DMS 273 treated with DMSO at 0.1 percent for 48 hours (cell line): ENCODE data around the gene SYNE3.

Experiments used
- DNase-seq: peaks from one replicate; lab custom pipeline; 2025; lab: John Stamatoyannopoulos, UW

Gene SYNE3

DNA sequence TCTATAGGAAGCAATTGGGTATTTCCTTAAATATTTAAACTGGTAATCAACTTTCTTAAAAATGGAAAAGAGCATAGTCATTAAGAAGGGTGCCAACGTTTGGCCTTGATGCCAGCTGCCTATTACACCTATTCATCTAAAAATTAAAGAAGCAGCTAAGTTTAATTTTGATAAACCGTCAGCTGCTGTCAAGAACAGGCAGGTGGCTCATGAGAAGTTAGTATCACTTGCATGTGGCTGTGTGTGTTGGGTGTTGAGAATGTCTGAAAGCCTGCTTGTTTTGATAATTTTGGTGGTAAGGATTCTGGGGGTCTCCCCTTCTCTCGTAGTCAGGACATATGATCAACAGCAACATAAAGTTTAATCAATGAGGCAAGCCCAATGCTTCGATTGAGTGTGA is 24.9 kb upstream of the SYNE3 start:
- no peak for DNase-seq

DNA sequence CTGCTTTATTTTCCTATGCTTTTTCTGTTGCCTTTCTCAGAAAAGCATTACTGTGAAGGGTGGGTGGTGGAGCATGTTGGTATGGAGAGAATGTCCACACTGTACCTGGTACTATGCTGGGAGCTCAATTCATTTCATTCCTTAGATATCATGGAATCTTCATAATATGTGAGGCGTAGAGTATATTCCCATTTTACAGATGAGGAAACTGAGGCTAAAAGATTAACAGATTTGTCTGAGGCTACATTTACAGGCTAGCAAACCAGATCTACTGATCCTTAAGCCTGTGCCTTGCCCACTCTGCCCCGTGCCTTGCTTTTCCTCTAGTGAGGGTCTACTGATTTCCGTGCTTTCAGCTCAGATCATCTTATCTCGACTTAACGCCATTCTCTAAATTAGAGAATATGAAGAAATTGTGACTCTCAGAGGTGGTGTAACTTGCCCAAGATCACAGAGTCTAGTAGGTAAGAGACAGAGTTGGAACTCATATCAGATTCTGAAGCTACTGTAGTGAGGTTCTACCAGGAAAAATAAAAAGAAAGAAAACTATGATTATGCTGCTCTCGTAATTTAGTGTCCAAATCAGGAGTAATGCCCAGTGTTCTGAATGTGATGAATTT is 23.9 kb upstream of the SYNE3 start:
- DNase-seq, result no peak

DNA sequence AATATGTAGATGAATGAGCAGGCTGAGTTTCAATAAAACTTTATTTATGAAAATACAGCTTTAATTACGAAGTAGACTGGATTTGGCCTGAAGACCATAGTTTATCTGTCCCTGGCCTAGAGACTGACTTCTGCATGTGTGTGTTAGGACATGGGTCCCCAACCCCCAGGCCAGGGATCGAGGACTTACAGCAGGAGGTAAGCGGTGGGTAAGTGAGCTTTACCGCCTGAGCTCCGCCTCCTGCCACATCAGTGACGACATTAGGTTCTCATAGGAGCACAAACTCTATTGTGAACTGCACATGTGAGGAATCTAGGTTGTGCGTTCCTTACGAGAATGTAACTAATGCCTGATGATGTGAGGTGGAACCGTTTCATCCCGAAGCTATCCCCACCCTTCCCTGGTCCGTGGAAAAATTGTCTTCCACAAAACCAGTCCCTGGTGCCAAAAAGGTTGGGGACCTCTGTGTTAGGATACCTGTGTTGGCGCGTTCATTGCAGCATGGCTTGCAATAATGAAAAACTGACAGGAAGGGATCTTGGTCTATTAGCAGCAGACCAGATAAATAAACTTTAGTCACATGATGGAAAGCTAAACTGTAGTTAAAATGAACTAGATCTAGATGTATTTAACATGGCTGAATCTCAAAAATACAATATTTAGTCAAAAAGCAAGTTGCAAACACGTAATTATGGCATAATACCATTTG is 22.5 kb upstream of the SYNE3 start:
- no peak for DNase-seq

DNA sequence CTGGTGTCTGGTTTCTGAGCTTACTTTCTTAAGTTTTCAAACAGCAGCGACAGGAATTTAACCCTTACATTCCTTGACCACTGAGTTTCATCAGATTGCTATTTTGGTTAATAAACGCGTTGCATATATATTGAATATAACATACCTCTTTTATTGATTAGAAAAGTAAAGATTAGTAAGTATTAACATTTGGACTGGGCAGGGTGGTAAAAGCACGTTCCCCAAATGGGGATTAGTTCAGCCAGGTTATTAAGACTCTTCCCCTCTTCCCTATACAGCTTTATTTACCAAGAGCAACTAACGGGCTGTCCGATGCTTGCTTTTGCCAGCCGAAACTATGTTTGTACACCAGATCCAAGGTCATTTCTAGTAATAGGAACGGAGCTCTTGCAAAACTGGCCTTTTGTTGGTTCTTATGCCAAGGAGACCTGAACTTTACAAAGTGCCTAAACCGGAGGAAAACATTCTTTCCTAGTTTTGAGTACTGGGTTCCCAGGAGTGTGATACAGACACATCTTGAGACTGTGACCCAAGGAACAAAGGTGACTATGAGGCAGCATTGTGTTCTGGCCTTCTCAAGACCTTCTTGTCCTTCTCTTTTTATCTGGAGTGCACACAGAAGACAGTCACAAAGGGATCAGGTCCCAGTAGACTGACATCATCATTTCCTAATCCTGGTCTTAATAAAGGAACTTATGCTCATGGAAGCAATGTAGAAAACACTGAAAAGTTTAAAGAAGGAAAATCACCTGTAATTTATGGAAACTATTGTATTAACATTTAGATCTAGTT is 21.0 kb upstream of the SYNE3 start:
- no peak for DNase-seq

DNA sequence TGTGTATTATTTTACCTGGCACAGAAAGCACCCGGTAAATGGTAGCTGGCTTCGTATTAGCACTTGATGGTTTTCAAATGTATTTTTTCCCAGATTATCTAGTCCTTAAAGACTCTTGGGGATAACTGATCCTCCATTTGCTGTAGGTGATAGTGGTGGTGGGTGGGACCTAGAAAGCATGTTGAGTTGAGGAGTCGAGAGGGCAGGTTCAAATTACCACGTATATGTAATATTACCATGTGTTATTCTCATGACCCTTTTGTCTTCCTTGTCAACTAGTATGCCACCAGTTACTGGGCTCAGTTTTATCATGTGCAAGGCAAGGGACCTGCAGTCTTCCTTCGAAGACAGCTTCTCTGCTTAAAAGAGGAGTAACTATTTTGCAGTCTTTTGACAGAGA is 20.2 kb upstream of the SYNE3 start:
- no peak for DNase-seq

DNA sequence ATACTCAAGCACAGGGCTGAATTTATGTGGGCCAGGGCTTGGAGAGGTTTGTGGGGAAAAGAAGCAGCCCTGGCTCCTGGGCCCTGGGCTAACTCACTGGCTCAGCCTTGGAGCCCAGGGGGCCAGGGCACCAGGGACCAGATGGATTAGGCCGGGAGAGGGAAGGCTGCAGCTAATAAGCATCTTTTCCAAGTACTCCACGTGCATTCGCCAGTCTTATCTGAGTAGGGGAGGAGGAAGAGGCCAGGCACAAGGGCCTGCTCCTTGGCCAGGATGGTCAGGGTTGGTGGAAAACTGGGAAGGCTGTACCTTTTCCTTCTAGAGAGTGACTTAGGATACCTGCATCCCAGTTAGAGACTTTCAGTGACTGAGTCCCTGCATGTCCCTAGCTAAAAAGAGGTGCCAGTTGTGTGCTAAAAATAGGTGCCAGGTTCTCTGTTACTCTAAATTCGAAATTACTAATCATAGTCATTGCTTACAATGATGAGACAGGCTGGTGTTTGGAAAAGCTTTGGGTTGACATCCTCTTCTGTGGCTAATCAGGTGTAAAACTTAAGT is 19.7 kb upstream of the SYNE3 start:
- no peak for DNase-seq

DNA sequence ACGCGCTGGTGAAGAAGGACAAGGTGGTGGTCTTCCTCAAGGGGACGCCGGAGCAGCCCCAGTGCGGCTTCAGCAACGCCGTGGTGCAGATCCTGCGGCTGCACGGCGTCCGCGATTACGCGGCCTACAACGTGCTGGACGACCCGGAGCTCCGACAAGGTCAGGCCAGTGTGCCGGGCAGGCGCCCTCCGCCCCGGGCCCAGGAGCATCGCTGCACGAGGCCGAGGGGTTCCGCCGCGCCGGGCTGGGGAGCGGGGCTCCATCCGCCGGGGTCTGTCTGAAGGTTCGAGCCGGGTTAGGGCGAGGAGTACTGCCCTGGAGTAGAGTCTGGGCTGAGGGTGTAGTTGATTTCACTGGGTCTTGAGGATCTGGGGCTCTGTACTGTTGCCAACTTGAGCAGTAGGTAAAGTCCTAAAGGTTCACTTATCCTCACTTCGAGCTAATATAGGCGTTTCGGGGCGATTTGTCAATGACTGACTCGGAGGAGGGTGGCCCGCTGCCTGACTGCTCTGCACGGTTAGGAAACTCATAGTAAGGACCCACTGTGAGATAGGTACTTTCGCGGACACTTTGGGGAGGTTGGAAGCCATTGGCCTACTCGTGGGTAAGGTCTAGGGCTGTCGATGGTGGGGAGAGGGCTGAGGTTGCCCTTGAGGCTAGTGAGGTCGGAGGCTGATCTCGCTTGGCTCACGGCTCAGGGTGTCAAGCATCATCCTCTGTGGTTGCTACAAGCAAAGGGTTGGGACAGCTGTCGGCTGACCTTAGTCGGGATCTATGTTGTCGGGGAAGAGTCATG is 19.0 kb upstream of the SYNE3 start:
- no peak for DNase-seq

DNA sequence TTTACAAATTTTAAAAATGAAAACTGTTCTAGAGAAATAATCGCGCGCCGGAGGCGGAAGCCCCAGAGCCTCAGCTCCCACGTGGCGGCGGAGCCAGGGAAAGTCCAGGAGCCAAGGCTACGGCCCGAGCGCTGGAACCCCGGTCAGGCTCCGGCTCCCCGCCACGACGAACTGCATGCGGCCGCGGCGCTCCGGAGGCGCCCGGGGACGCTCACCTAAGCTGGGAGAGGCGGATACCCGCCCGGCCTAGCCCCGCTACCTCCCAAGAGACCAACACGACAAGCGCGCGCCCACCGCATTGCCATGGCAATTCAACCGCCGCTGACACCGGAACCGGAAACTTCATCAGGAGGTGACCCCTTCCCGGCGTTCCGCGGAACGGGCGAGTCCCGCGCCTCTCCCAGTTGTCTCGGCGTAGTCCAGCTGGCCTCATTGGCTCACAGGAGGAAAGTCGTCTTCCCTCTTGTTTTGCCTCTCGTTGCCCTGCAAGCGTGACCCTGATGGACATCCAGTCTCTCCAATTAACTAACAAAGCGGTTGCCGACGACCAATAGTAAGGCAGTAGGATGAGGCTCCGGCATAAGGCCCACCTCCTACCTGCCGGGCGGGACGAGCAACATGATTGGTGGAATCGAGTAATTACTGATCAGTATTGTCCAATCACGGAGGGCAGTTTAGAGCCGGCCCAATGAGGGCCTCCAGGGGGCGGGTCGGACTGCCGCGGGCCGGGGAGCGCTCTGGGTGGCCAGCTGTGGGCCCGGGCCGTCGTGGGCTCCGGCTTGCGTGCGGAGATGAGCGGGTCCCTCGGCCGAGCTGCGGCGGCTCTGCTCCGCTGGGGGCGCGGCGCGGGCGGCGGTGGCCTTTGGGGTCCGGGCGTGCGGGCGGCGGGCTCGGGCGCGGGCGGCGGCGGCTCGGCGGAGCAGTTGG is 18.1 kb upstream of the SYNE3 start, which contains the start of gene GLRX5:
Gene GLRX5, plus strand, starts transcription at position 752 of the 927 bp plus-strand sequence. Its CDS starts 40 bp downstream, at position 792.
- DNase-seq, result peak; percentile 99

DNA sequence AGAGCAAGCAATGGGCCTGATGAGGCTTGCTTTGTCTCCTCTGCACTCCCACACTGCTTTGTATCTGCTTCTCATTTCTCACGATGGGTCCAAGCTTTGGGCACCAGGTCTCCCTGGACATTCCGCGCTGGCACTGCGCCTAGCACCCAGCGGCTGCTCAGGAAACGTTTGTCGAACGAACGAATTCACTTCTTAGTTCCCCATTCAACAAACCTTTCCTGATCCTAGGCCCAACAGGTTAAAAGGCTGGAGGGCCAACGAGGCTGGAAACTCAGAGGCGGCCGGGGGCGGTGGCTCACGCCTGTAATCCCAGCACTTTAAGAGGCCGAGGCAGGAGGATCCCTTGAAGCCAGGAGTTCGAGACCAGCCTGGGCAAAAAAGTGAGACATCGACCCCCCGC is 17.4 kb upstream of the SYNE3 start:
- DNase-seq, result no peak

DNA sequence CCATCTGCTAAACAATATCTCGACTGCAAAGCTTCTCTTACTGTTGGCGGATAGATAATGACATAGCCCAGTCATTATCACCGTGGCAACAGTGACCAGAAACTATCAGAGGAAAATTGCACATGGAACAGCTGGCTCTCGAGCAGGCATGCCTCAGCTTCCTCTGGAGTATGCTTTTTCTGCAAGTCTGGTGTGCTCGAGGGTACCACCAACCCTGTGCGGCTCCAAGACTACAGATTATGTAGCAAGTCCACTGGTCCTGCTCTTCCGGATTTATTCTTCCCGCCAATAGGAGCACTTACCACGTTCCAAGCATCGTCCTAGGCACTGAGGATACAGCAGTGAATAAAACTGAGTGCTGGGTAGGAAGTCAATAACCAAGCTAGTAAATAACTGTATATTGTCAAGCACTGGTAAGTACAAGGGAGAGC is 17.0 kb upstream of the SYNE3 start:
- peak; percentile 83 for DNase-seq

DNA sequence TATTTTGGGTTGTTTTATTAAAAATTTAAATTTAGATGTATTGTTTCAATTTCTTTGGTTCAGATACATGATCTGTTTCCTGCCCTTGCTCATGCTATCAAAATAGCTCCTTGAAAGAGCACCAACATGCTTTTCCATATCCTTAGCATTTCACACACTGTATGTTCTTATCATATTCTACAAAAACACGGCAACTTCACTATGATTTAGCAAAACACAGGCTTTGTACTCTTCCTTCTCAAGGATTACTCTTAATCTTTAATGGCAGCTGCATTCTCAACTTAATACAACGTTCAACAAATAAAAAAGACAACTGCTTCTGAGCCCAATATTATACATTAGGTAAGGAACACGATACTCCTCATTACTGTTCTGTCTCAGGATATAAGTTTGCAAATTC is 15.5 kb upstream of the SYNE3 start:
- no peak for DNase-seq

DNA sequence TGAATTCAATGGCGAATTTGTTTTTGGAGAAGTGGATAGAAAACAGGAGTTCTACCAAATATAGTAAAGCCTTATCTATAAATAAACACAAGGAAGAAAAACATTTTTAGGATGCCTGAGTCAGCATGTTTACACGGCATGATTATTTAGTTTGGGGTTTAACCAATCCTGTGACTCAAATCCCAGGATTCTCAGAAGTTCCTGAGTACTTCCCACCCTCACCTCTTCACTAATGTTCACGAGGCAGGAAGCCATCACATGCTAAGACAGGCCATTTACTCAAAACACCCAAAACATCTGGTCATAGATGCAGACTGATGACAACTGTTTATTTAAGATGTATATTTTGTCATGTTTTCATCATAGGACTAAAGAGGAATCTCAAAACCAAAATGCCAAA is 15.0 kb upstream of the SYNE3 start:
- no peak for DNase-seq

DNA sequence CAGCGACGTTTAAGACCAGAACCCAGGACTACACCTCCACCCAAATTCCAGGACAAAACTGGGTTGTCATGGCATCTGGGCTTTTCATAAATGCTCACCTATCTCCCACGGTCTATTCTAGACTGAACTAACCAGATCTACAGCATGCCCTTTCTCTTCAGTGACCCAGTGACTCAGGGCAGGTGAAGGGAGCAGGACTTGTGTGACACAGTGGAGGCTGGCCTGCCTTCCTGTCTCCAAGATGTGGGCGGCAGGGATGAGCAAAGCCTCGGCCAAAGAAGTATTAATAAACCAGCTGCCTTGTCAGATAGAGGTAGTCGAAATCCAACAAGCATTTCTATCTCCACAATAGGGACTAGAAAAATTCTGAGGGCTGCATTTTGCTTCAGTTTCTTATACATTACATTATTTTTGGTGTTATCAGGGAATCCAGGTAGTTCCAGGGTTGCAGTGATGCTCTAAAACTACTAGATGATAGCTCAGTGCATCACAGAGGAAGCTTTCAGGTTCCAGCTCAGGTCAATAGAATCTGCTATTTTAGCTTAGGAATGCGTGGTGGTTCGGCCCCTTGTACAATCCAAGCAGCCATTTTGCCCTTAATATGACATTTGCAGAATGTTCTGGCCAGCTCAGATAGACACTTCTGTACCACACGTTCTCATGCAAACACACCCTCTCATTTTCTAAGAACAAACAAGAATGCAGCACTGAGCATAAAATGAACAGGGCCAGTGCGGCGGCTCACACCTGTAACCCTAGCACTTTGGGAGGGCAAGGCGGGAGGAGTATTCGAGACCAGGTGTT is 14.2 kb upstream of the SYNE3 start:
- no peak for DNase-seq

DNA sequence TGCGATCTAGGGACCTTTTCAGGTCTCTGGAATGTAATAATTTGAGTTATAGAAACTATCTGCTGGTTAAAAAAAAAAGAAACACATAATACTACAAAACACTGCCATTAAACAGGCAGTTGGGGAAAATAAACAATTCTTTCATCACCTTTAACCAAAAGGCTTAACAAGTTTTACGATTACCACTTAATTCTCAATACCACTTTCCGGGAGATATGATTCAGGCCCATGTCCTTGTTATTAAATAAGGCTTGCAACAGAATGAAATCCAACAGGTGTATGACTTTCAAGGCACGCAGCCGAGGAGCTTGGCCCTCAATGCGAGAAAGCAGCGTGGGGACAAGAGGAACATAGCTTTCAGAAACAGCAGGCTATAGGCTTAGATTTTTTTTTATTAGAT is 12.8 kb upstream of the SYNE3 start:
- no peak for DNase-seq

DNA sequence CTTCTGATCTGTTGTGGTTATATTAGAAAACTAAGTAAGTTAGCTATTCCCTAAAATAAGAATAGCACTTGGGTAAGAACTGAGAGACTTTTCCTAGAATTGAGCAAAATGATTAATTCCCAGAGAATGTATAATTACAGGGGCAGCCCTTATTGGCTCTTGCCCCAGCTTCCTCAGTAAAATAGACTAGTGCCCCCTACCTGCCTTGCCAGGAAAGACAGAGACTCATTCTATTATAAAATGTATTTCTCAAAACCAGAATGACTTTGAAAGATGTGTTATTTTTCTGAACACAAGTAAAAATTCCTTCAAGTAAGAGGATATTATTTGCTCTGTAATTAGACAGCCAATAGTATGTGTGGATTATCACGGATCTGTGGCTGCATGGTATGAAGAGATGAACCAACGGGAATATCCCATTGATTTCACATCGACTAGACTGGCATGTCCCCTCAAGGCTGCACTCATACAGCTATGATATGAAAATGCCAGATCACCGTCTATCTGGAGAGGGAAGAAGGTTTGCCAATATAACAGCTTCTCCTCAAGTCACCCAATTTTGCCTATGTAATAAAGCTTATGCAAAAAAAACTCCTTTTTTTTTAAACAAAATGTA is 11.0 kb upstream of the SYNE3 start:
- DNase-seq, result no peak

DNA sequence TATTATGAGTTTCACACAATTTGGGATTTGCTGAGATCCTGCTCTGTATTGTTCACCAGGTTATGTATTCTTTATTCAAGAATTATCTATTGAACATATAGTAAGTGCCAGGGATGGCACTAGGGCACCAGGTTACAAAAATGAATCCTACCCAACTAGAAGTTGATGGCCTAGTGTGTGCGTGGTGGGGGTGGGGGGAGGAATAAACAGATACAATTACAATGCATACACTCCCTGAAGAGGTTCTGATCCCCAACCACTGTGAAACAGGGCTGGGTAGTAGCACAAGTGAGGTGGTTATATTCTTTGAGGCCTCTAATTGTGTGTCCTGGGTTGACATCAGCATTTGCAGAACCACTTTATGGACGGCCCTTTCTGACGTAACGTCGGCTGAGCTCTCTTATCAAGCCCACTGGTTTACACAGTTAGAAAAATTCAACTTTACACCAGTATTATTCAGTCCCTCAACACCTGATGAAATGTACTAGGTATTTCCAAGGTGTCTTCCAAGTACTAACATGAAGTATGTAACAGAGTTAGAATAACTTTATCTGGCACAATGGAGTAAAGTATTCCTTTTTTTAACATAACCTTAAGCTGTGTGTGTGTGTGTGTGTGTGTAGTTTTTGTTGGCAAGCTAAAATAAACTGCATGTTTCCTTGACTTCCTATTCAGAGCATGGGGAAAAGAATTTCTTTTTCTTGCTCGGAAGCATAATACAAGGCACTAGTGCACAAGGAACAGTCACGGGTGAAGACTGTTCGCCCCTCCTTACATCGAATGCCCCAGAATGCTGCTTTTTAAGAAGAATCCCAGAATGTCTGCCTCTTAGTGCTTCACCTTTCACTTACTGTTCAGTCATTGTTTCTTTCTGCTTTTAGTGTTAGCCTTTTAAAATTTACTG is 10.3 kb upstream of the SYNE3 start:
- DNase-seq, result no peak

DNA sequence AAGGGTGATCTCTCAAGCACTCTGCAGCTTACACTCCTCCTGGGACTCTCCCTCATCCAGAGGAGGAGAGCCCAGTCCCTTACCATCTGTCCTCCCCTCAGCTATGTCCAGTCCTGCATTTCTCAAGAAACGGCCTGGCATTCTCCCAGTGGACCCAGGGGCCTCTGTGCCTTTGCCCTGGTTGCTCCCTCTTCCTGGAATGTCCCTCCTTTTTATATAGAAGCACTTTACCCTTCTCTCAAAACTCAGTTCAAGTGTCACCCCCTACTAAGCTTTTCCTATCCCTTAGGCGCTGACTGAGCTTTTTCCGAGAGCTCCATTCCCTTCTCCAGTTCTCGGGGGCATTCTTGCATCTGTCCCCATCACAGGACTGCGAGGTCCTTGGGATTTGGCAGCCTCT is 9.5 kb upstream of the SYNE3 start:
- DNase-seq, result no peak

DNA sequence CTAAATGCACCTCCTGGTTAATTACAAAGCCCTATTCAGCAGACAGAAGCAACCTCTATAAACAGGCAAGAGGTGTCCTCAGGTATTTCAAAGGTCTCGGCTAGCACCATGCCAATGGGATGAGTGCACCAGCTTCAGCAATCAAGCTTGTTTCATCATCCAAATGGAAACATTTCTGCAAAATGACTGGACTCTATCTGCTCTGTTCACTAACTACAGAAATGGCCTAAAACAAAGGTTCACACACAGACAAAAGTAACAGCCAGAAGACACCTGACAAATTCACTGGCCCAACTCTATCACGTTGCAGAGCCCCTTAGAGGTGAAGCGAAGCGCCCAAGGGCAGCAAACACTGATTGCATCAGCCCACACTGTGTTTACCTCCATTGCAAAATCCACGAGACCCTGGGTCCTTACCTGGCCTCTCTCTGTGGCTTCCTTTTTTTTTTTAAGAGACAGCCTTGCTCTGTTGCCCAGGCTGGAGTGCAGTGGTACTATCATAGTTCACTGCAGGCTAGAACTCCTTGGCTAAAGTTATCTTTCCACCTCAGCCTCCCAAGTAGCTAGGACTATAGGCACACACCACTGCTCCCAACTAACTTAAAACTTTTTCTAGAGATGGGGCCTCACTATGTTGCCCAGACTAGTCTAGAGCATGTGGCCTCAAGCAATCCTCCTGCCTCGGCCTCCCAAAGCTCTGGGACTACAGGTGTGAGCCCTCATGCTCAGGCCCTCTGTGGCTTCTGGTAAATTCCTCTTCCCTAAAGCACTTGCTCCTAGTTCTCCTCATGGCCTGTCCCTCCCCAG is 8.5 kb upstream of the SYNE3 start:
- no peak for DNase-seq
